22Rv1 (cell line): ENCODE measurements around the gene ADAP1.

Experiments
- ZFX ChIP-seq: fragments of 450-650 bp; IDR thresholded peaks from 2 replicates; pipeline ENCODE4 v1.6.1; 2017; ENCODE audit warnings: antibody characterized with exemption, borderline replicate concordance
- TF ChIP-seq, protein P1 (sequence below): fragments of 450-650 bp; IDR thresholded peaks from 2 replicates; pipeline ENCODE4 v1.5.1; 2017; ENCODE audit warnings: mild to moderate bottlenecking

DNA sequence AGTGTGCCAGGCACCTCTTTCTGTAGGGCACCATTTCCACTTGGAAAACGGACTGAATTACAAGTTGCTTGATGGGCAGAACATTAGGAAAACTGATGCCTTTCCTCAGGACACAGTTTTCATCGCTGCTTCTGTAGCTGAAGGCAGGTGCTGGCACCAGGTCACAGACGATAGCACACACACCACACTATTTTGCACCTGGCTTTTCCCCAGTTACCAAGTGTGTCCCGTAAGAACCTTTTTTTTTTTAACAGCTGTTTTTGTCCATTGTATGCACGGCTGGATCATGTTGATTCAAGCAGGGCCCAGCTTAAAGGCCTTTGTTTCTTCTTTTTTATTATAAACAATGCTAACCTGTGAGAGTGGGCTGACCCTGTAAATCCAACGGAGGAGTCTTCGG is 79.4 kb downstream of the ADAP1 start:
- TF ChIP-seq, protein P1, sequence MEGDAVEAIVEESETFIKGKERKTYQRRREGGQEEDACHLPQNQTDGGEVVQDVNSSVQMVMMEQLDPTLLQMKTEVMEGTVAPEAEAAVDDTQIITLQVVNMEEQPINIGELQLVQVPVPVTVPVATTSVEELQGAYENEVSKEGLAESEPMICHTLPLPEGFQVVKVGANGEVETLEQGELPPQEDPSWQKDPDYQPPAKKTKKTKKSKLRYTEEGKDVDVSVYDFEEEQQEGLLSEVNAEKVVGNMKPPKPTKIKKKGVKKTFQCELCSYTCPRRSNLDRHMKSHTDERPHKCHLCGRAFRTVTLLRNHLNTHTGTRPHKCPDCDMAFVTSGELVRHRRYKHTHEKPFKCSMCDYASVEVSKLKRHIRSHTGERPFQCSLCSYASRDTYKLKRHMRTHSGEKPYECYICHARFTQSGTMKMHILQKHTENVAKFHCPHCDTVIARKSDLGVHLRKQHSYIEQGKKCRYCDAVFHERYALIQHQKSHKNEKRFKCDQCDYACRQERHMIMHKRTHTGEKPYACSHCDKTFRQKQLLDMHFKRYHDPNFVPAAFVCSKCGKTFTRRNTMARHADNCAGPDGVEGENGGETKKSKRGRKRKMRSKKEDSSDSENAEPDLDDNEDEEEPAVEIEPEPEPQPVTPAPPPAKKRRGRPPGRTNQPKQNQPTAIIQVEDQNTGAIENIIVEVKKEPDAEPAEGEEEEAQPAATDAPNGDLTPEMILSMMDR: no peak
- TF ChIP-seq ZFX: no peak
